ENCODE results near the gene MYCL. TPM values are rescaled to one million over a fixed set of nuclear protein-coding genes. Genes with fewer than 3 reads are reported as not detected.

The MYCL gene
- total and polyA plus RNA-seq, 2 of the 8 experiments (the other 6 are each of a cell fraction or from before 2014, with no cell fraction given): 20.3 to 28.8 TPM

- H3K4me3 ChIP-seq (ENCODE audit: extremely low read depth in 1 of 4, insufficient read depth in 2 of 4, low read depth in 3 of 4, low read length in 4 of 4): peak overlapping the region; percentile 79 to 97 (median 85); a peak in 5 of 8 replicates
- FAIRE-seq (no peak), DNase-seq (ENCODE audit: low read depth in 1 of 2, low spot score in 2 of 2) (no peak)
- no peak overlapping the region for H3K27ac ChIP-seq (ENCODE audit: low read depth, low read length)
- no peaks in the 10 kb centered on the region for H3K9me3 ChIP-seq (ENCODE audit: insufficient read depth in 2 of 2, low read depth in 1 of 2, low read length in 1 of 2)
- no peak overlapping the region for H2BK120ac ChIP-seq (replicated peaks; ENCODE audit: low read depth, low read length)
- H3K23me2 ChIP-seq (ENCODE audit: low read depth, low read length): peaks cover 5% of the 10 kb centered on the region; the same call in 1 of the 2 replicates
- no peak overlapping the region for H4K8ac ChIP-seq (ENCODE audit: extremely low read depth, insufficient read depth, low read length)
- H2BK20ac ChIP-seq (ENCODE audit: low read length): no peak overlapping the region
- peaks cover 2% of the 10 kb centered on the region for H3K79me1 ChIP-seq (ENCODE audit: low read depth, low read length)
- no peak overlapping the region for H2AK5ac ChIP-seq (ENCODE audit: low read depth, low read length)
- H3K4me2 ChIP-seq (ENCODE audit: insufficient read depth in 1 of 2, low read depth in 2 of 2, low read length in 2 of 2): peak overlapping the region; percentile 67 to 76
- no peak overlapping the region for H4K5ac ChIP-seq (ENCODE audit: insufficient read length, low read depth, low read length)
- no peak overlapping the region for H2BK15ac ChIP-seq (ENCODE audit: low read length)
- peaks cover 0 to 6% (median 3%) of the 10 kb centered on the region in 4 experiments; a peak in 4 of 7 replicates for H3K4me1 ChIP-seq (replicated peaks in 1 of 4; ENCODE audit: control insufficient read depth in 3 of 4, insufficient read depth in 4 of 4, low read length in 3 of 4)
- H3K9ac ChIP-seq (replicated peaks in 1 of 4; ENCODE audit: extremely low read depth in 1 of 4, low read depth in 3 of 4, low read length in 3 of 4): 0 out of 7 replicates have a peak overlapping the region, but pooled peaks of 1 of the 4 experiments have one; percentile 4
- no peak overlapping the region for H2BK5ac ChIP-seq (ENCODE audit: low read depth, low read length)
- H3K27me3 ChIP-seq (replicated peaks in 1 of 4; ENCODE audit: control insufficient read depth in 3 of 4, extremely low read depth in 1 of 4, insufficient read depth in 3 of 4, low read length in 3 of 4): no peaks in the 10 kb centered on the region
- no peak overlapping the region for H3K18ac ChIP-seq (ENCODE audit: extremely low read depth, low read length)
- H3K36me3 ChIP-seq (ENCODE audit: control insufficient read depth in 2 of 4, insufficient read depth in 4 of 4, low read length in 3 of 4): peaks cover 0 to 4% (median 0%) of the 10 kb centered on the region in 4 experiments; a peak in 2 of 8 replicates
- H2AFZ ChIP-seq (ENCODE audit: low read length): no peak overlapping the region
- 94% methylated on average over 2 of the region's 2 CpGs; no CpG with 5 or more reads in 1 of the 2 experiments for WGBS, 2 experiments (ENCODE audit: extremely low coverage in 1 of 2, insufficient coverage in 1 of 2, insufficient read length in 1 of 2, insufficient replicate concordance in 2 of 2, low coverage in 1 of 2, low lambda C conversion rate in 2 of 2, missing lambda C conversion rate in 1 of 2)
- H3K14ac ChIP-seq (ENCODE audit: insufficient read length): no peak overlapping the region
- H3K56ac ChIP-seq (replicated peaks; ENCODE audit: insufficient read length, low read depth, low read length): no peak overlapping the region
- TF ChIP-seq SIN3A (conservative IDR thresholded peaks at IDR 0.05 in 1 of 2, IDR thresholded peaks at IDR 0.05 in 1 of 2; ENCODE audit: low read depth in 1 of 2, low read length in 2 of 2) (no peak), ATF3 (IDR thresholded peaks at IDR 0.05; ENCODE audit: insufficient read depth, low read depth, low read length) (no peak), BCL11A (IDR thresholded peaks at IDR 0.05; ENCODE audit: low read depth in 2 of 2, low read length in 2 of 2) (no peak), NRF1 (IDR thresholded peaks at IDR 0.05; ENCODE audit: low read depth, low read length) (no peak), SAP30 (IDR thresholded peaks at IDR 0.05; ENCODE audit: insufficient read depth, insufficient replicate concordance, low read length) (no peak), SUZ12 (IDR thresholded peaks at IDR 0.05; ENCODE audit: low read length) (no peak), POLR2A (IDR thresholded peaks at IDR 0.05; ENCODE audit: control extremely low read depth in 1 of 2, low read depth in 2 of 2, low read length in 2 of 2) (no peak)
- H3K4ac ChIP-seq (replicated peaks; ENCODE audit: insufficient read length, low read depth, low read length): no peak overlapping the region
- H3K23ac ChIP-seq (ENCODE audit: insufficient read length): no peak overlapping the region
- ChIA-PET CTCF (ENCODE audit: partially characterized antibody) (interaction anchor here (0.9 to 1.3 kb wide), 8 partner anchors 9 to 92 kb away, joined by 3 to 4 read pairs (median 3); partner anchors contain the start of gene MYCL), POLR2A (ENCODE audit: partially characterized antibody) (interaction anchor here (2.0 to 5.6 kb wide), 3 partner anchors 11 to 19 kb away, joined by 10 to 43 read pairs (median 24); partner anchors contain the start of gene MYCL)
- no peak overlapping the region for H4K91ac ChIP-seq (replicated peaks; ENCODE audit: insufficient read length, low read length)
- peaks cover 4 to 14% of the 10 kb centered on the region in 2 experiments for H4K20me1 ChIP-seq (replicated peaks in 1 of 2; ENCODE audit: control insufficient read depth in 1 of 2, insufficient read depth in 2 of 2, low read length in 2 of 2)
- H2BK12ac ChIP-seq (ENCODE audit: low read depth, low read length): no peak overlapping the region
- H3K79me2 ChIP-seq (ENCODE audit: control insufficient read depth in 1 of 2, insufficient read depth in 2 of 2, low read length in 2 of 2): peaks cover 14 to 56% of the 10 kb centered on the region in 2 experiments
Observed at GRCh38 chr1:39882152-39882551, 19.6 kb downstream of the MYCL start.

Measured in H1 (cell line).